ENCODE results near the gene USF3. TPM values are rescaled to one million over a fixed set of nuclear protein-coding genes. Genes with fewer than 3 reads are reported as not detected.

Gene USF3
- total RNA-seq, 1 donor from 2014 or later = 12.0 TPM

GRCh38 chr3:113620091-113620490 lies 76.4 kb downstream of the USF3 start:
- Mint-ChIP-seq H3K27ac (ENCODE audit: unreplicated experiment) (no peak overlapping the region), H3K9me3 (ENCODE audit: unreplicated experiment) (no peaks in the 10 kb centered on the region), H3K4me3 (ENCODE audit: unreplicated experiment) (no peak overlapping the region), H3K36me3 (ENCODE audit: unreplicated experiment) (no peaks in the 10 kb centered on the region), H3K27me3 (ENCODE audit: unreplicated experiment) (peaks cover 18% of the 10 kb centered on the region), H3K4me1 (ENCODE audit: unreplicated experiment) (no peaks in the 10 kb centered on the region)
- no peak for DNase-seq (ENCODE audit: extremely low spot score, unreplicated experiment)
- TF ChIP-seq, protein P1, sequence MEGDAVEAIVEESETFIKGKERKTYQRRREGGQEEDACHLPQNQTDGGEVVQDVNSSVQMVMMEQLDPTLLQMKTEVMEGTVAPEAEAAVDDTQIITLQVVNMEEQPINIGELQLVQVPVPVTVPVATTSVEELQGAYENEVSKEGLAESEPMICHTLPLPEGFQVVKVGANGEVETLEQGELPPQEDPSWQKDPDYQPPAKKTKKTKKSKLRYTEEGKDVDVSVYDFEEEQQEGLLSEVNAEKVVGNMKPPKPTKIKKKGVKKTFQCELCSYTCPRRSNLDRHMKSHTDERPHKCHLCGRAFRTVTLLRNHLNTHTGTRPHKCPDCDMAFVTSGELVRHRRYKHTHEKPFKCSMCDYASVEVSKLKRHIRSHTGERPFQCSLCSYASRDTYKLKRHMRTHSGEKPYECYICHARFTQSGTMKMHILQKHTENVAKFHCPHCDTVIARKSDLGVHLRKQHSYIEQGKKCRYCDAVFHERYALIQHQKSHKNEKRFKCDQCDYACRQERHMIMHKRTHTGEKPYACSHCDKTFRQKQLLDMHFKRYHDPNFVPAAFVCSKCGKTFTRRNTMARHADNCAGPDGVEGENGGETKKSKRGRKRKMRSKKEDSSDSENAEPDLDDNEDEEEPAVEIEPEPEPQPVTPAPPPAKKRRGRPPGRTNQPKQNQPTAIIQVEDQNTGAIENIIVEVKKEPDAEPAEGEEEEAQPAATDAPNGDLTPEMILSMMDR (IDR thresholded peaks at IDR 0.05) = no peak

- H3K9me3 Mint-ChIP-seq (ENCODE audit: unreplicated experiment) = no peaks in the 10 kb centered on the region
- H3K4me1 Mint-ChIP-seq (ENCODE audit: unreplicated experiment) = peaks cover 5% of the 10 kb centered on the region
- H3K36me3 Mint-ChIP-seq (ENCODE audit: unreplicated experiment) = no peaks in the 10 kb centered on the region
- no peak for DNase-seq (ENCODE audit: extremely low spot score, unreplicated experiment)
- H3K27ac Mint-ChIP-seq (ENCODE audit: unreplicated experiment) = no peak overlapping the region
- TF ChIP-seq, protein P1 (IDR thresholded peaks at IDR 0.05) = no peak
- H3K4me3 Mint-ChIP-seq (ENCODE audit: unreplicated experiment) = no peak overlapping the region
- peaks cover 8% of the 10 kb centered on the region for H3K27me3 Mint-ChIP-seq (ENCODE audit: unreplicated experiment)
Observed at GRCh38 chr3:113617726-113618125, 78.7 kb downstream of the USF3 start.

GRCh38 chr3:113615976-113616375 lies 80.5 kb downstream of the USF3 start:
- Mint-ChIP-seq H3K27ac (ENCODE audit: unreplicated experiment) (no peak overlapping the region), H3K4me3 (ENCODE audit: unreplicated experiment) (no peak overlapping the region), H3K9me3 (ENCODE audit: unreplicated experiment) (no peaks in the 10 kb centered on the region), H3K36me3 (ENCODE audit: unreplicated experiment) (no peaks in the 10 kb centered on the region), H3K4me1 (ENCODE audit: unreplicated experiment) (peaks cover 5% of the 10 kb centered on the region), H3K27me3 (ENCODE audit: unreplicated experiment) (peaks cover 7% of the 10 kb centered on the region)
- TF ChIP-seq, protein P1 (IDR thresholded peaks at IDR 0.05) = no peak
- no peak for DNase-seq (ENCODE audit: extremely low spot score, unreplicated experiment)

DNA sequence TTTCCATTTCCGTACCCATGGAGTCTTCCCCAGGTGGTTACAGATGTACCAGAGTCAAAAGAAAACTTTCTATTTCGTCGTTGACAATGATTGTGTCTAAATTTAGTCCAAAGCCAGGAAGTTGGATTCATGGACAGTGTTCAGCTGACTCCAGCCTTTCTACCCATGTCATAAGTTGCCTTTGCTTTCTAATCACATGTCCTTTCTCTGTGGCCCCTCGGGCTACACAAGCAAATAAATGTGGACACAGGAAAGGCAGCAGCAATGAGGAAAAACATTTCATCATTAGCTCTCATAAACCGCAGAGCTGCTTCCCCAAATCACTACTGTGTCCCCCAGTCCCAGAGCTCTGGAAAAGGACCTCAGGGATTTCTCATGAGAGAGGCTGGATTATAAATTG lies 82.0 kb downstream of the USF3 start:
- Mint-ChIP-seq H3K9me3 (ENCODE audit: unreplicated experiment) (no peaks in the 10 kb centered on the region), H3K4me3 (ENCODE audit: unreplicated experiment) (no peak overlapping the region), H3K36me3 (ENCODE audit: unreplicated experiment) (no peaks in the 10 kb centered on the region), H3K27me3 (ENCODE audit: unreplicated experiment) (peaks cover 13% of the 10 kb centered on the region), H3K27ac (ENCODE audit: unreplicated experiment) (peak overlapping the region; percentile 62), H3K4me1 (ENCODE audit: unreplicated experiment) (peaks cover 5% of the 10 kb centered on the region)
- TF ChIP-seq, protein P1 (IDR thresholded peaks at IDR 0.05) = no peak
- DNase-seq (ENCODE audit: extremely low spot score, unreplicated experiment) = no peak

GRCh38 chr3:113607219-113607596 lies 89.2 kb downstream of the USF3 start:
- H3K36me3 Mint-ChIP-seq (ENCODE audit: unreplicated experiment) = no peaks in the 10 kb centered on the region
- H3K4me1 Mint-ChIP-seq (ENCODE audit: unreplicated experiment) = no peaks in the 10 kb centered on the region
- peaks cover 22% of the 10 kb centered on the region for H3K27me3 Mint-ChIP-seq (ENCODE audit: unreplicated experiment)
- H3K4me3 Mint-ChIP-seq (ENCODE audit: unreplicated experiment) = no peak overlapping the region
- no peak for DNase-seq (ENCODE audit: extremely low spot score, unreplicated experiment)
- H3K9me3 Mint-ChIP-seq (ENCODE audit: unreplicated experiment) = no peaks in the 10 kb centered on the region
- TF ChIP-seq, protein P1 (IDR thresholded peaks at IDR 0.05) = no peak
- H3K27ac Mint-ChIP-seq (ENCODE audit: unreplicated experiment) = no peak overlapping the region
